Endothelial cell (in vitro differentiated cells): ENCODE results near the gene LRP1B. TPM values are rescaled to one million over a fixed set of nuclear protein-coding genes. Genes with fewer than 3 reads are reported as not detected.

Experiments used
- DNase-seq: peaks from one replicate; pipeline ENCODE4 v3.0.0; 2021; ENCODE audit warnings: low spot score
- H3K27ac Mint-ChIP-seq: one replicate; pipeline ENCODE4 v1.8.0; 2021; ENCODE audit warnings: mixed read lengths, inconsistent platforms; ENCODE audit not compliant: unreplicated experiment
- H3K27me3 Mint-ChIP-seq: one replicate; pipeline ENCODE4 v1.8.0; 2021; ENCODE audit warnings: mild to moderate bottlenecking, moderate library complexity, mixed read lengths, inconsistent platforms; ENCODE audit not compliant: unreplicated experiment
- H3K36me3 Mint-ChIP-seq: one replicate; pipeline ENCODE4 v1.8.0; 2021; ENCODE audit warnings: mild to moderate bottlenecking, low read depth, mixed read lengths, inconsistent platforms; ENCODE audit not compliant: unreplicated experiment
- H3K4me1 Mint-ChIP-seq: one replicate; pipeline ENCODE4 v1.8.0; 2021; ENCODE audit warnings: mild to moderate bottlenecking, mixed read lengths, inconsistent platforms; ENCODE audit not compliant: unreplicated experiment
- H3K4me3 Mint-ChIP-seq: one replicate; pipeline ENCODE4 v1.8.0; 2021; ENCODE audit warnings: mild to moderate bottlenecking, mixed read lengths, inconsistent platforms; ENCODE audit not compliant: unreplicated experiment
- H3K9me3 Mint-ChIP-seq: one replicate; pipeline ENCODE4 v1.8.0; 2021; ENCODE audit warnings: mixed read lengths, inconsistent platforms; ENCODE audit not compliant: unreplicated experiment
- total RNA-seq: library from RNA; stranded (reverse); fragmentation: NEBNext Ultra II Directional; extraction: Animal tissue kit (Norgen Biotek cat#: 25700); gene quantifications from one replicate; pipeline ENCODE4 v1.2.1, GENCODE V29; 2021; ENCODE audit not compliant: unreplicated experiment
- TF ChIP-seq, protein P1 (sequence below): fragments of 200-600 bp; sonication (generic); IDR thresholded peaks from one replicate; pipeline ENCODE4 v1.5.0; 2021; ENCODE audit warnings: antibody characterized with exemption; ENCODE audit not compliant: unreplicated experiment

LRP1B gene
- total RNA-seq, 1 donor from 2014 or later: 1.4 TPM

DNA sequence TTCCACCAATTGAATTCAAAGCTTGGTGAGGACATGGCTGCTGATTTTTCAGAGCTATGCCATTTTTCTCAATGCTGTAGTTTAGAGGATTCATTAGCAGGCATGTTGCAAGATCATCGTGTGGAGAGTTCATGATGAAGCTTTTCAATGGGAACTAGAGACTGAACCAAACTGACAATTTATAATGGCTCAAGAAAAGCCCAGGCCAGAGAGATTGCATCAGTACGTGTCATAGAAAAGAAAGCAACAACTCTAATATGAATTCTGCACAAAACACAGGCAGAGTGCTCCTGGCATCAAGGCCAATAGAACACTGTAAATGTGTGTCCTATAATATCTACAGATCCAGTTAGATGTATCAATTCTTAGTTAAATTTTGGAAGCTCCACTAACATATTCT is 477.6 kb downstream of the LRP1B start:
- H3K4me1 Mint-ChIP-seq: no peaks in the 10 kb centered on the region

DNA sequence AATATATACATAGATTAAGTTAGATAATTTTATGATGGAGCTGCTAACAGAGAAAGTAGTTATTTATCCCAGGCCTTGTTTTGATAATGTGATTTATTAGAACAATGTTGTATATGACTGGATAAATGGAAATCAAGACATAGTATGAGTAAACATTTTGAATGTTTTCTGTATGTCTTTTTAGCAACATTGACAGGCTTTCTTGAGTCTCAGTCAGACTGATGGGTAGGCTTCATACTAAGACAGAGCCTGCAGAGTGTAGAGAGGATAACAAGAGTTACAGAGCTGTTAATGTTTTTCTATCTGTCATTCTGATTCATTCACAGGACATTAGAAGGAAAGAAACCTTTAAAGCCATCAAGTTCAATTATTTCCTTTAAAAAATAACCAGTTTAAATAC is 478.5 kb downstream of the LRP1B start:
- DNase-seq: no peak
- Mint-ChIP-seq H3K4me1 (peaks cover under 1% of the 10 kb centered on the region), H3K9me3 (no peaks in the 10 kb centered on the region), H3K27me3 (no peaks in the 10 kb centered on the region), H3K27ac (no peak overlapping the region), H3K4me3 (no peak overlapping the region), H3K36me3 (no peaks in the 10 kb centered on the region)
- TF ChIP-seq, protein P1, sequence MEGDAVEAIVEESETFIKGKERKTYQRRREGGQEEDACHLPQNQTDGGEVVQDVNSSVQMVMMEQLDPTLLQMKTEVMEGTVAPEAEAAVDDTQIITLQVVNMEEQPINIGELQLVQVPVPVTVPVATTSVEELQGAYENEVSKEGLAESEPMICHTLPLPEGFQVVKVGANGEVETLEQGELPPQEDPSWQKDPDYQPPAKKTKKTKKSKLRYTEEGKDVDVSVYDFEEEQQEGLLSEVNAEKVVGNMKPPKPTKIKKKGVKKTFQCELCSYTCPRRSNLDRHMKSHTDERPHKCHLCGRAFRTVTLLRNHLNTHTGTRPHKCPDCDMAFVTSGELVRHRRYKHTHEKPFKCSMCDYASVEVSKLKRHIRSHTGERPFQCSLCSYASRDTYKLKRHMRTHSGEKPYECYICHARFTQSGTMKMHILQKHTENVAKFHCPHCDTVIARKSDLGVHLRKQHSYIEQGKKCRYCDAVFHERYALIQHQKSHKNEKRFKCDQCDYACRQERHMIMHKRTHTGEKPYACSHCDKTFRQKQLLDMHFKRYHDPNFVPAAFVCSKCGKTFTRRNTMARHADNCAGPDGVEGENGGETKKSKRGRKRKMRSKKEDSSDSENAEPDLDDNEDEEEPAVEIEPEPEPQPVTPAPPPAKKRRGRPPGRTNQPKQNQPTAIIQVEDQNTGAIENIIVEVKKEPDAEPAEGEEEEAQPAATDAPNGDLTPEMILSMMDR: no peak

More for the DNA sequence above, 477.6 kb downstream of the LRP1B start:
- no peak overlapping the region for H3K4me3 Mint-ChIP-seq
- no peaks in the 10 kb centered on the region for H3K27me3 Mint-ChIP-seq
- no peaks in the 10 kb centered on the region for H3K9me3 Mint-ChIP-seq
- no peak for DNase-seq
- no peaks in the 10 kb centered on the region for H3K36me3 Mint-ChIP-seq
- TF ChIP-seq, protein P1: no peak
- H3K27ac Mint-ChIP-seq: no peak overlapping the region

DNA sequence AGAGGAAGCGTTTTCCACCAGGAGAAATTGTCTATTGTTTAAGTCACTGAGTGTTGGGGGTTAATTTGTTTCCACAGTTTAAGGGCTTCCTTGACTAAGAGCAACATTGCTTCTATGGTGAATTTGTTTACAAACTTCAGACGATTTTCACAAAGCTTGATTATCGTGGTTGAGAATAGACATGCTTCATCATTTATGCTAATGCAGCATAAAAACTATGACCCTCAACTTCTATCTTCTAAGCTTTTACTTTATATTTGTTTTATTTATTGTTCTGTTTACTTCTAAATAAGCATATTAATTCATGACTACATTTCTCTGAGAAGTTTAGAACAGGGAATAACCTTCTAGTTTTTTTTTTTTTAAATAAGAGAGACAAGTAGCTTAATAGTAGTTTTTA is 483.5 kb downstream of the LRP1B start:
- Mint-ChIP-seq H3K9me3 (no peaks in the 10 kb centered on the region), H3K4me1 (peaks cover 8% of the 10 kb centered on the region), H3K4me3 (no peak overlapping the region), H3K27me3 (no peaks in the 10 kb centered on the region), H3K27ac (no peak overlapping the region), H3K36me3 (no peaks in the 10 kb centered on the region)
- TF ChIP-seq, protein P1: no peak
- no peak for DNase-seq

DNA sequence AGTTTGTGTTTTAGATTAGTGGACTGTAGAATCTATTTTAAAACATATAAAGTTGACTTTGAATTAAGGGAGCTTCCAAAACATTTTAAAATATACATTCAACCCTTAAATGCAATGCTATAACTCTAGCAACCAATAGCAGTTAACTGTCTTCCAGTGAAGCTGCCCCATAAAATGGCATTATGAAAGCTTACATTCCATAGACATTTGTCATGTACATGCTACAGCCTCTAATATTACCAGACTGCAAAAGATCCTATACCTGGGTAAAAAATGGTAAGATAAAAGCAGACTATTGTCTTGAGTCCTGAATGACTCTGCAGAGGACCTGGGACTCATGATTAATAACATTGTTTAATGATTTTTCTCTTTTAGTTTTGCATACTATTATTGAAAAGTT is 489.4 kb downstream of the LRP1B start:
- no peaks in the 10 kb centered on the region for H3K36me3 Mint-ChIP-seq
- no peaks in the 10 kb centered on the region for H3K9me3 Mint-ChIP-seq
- TF ChIP-seq, protein P1: no peak
- H3K4me3 Mint-ChIP-seq: no peak overlapping the region
- no peak for DNase-seq
- H3K27me3 Mint-ChIP-seq: no peaks in the 10 kb centered on the region
- H3K27ac Mint-ChIP-seq: no peak overlapping the region
- H3K4me1 Mint-ChIP-seq: no peaks in the 10 kb centered on the region

DNA sequence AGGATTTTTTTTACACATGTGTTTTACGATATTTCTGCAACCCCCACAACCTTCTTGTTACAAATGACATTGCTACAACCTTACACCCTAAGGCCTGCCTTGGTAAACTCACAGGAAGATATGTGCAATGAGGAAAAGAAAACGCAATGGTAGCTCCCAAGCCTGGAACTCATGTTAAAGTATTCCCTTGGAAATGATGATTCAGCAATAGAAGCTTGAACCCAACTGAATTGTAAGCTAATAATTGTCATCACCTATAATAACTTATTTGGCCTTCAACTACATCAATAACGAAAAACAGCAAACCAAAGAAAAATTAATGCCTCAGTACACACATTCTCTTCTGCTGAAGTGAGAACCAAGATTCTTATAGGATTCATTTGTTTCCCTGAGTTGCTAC is 491.0 kb downstream of the LRP1B start:
- no peaks in the 10 kb centered on the region for H3K9me3 Mint-ChIP-seq
- DNase-seq: no peak
- H3K27ac Mint-ChIP-seq: no peak overlapping the region
- TF ChIP-seq, protein P1: no peak
- H3K4me3 Mint-ChIP-seq: no peak overlapping the region
- H3K27me3 Mint-ChIP-seq: no peaks in the 10 kb centered on the region
- H3K36me3 Mint-ChIP-seq: no peaks in the 10 kb centered on the region
- H3K4me1 Mint-ChIP-seq: no peaks in the 10 kb centered on the region
